GM19395 (cell line): ENCODE measurements around the gene LILRB3.
"Not testable (repeated sequence)": the region's sequence is repeated elsewhere in the genome, so short reads cannot be mapped to it uniquely, and the experiment has no call there.

ENCODE experiments used
- ATAC-seq: cut with Tn5 transposase; IDR thresholded peaks from one replicate; pipeline ENCODE4 v1.9.1; 2021; ENCODE audit warnings: mild to moderate bottlenecking, moderate library complexity; ENCODE audit not compliant: unreplicated experiment

LILRB3 gene

DNA sequence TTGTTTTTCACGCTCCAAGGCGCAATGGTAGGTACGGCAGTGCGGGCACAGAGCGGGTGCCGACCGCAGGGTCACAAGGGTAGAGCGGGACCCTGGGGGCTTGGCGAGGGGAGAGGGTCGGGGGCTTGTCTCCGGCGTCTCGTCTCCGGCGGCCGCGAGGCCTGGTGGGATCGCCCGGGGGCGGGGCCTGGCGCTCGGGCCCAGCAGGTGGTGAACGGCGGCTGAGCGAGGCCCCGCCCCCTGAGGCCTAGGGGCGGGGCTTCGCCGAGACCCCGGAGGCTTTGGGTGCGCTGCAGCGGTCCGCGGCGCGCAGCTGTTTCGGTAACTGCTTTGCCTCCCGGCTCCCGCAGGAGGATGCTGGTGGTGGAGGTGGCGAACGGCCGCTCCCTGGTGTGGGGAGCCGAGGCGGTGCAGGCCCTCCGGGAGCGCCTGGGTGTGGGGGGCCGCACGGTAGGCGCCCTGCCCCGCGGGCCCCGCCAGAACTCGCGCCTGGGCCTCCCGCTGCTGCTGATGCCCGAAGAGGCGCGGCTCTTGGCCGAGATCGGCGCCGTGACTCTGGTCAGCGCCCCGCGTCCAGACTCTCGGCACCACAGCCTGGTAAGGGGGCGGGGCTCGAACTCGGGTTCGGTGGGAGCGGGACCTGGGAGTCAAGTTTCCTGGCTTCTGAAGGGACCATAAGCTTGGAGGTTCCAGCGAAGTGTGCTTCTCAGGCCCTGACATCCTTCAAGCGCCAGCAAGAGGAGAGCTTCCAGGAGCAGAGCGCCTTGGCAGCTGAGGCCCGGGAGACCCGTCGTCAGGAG, 31.6 kb downstream of the LILRB3 start, which contains the start of gene TSEN34:
TSEN34 (plus strand) TSS at position 298 of the 800 bp plus-strand sequence; CDS start at position 355, 57 bp downstream.
- ATAC-seq = peak; percentile 27

DNA sequence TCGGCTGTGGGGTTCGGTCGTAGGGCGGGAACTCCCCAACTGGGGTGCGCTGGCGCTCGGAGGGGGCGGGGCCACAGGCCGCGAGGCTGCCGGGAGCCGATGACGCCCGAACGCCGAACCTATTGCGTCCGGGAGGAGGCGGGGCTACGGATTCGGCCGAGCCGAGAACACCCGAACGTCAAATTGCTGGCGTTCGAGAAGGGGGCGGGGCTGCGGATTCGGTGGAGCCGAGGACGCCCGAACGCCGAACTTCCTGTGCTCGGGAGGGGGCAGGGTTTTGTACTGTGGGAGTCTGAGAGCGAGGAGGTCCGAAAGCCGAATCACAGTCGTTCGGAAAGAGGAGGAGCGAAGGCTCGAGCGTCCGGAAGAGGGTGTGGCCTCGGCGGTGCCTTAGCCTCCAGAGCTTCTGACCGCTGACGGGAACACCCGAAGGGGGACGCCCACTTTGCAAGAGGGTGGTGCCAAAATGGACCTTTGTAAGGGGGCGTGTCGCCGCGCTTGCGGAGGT, 32.2 kb downstream of the LILRB3 start:
- peak; percentile 53 for ATAC-seq

DNA sequence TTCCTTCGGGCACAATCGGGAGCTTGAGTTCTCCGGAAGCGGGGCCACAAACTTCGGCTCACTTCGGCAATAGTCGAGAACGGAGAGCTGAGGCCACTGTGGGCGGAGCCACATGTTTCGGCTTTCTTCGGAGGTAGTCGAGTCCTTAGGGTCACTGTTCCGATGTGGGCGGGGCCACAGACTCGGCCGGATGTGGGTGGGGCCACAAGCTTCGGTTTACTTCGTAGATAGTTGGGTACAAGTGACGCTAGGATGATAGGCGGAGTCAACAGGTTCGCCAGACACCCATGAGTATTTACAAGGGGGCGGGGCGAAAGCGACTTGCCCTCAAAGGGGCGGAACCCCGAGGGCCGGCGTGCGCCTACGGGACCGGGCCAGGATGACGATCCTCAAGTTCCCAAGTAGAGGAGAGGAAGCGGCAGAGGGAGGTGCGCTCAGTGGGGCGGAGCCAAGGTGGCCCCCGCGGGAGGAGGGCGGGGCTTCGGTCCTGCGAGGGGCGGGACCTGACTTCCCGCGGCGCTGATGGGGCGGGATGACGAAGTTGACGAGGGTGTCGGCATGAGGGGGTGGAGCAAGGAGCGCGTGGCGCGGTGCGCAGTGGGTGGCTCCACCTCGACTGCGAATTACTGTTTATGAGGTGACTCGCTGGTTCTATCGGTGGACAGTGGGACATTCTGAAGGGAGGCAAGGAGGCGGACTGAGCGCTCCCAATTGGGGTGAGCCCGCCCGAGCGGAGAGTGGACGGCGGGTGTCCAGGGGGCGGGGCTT, 32.9 kb downstream of the LILRB3 start:
- ATAC-seq = peak; percentile 57

DNA sequence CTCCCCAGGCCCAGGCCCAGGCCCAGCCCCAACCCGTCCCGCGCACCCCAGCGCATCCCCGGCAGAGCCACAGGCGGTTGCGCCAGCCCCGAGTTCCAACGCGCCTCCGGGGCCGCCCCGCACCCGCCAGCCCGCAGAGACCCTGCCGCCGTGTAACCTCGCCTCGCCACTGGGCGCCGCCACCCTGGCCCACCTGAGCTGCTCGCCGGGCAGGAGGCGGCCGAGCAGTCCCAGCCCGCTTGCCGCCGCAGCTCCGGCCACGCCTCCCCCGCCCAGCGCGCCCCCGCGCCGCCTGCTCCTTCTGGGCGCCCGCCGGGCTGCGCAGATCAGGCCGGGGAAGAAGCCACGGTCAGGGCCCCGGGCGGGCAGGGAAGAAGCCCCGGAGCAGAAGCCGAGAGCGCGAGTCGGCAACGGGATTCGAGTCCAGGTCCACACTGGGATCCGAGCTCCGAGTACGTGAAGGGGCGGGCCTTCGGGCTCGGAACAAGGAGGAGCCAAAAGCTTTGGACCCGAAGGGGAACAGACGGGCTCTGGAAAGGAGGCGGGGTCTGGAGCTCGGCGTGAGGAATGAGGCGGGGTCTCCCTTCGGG, 33.6 kb downstream of the LILRB3 start, which contains the start of gene MBOAT7:
MBOAT7 (minus strand) TSS at position 436 of the 590 bp plus-strand sequence. CDS start 1,072 bp downstream, outside the sequence.
- ATAC-seq = peak; percentile 19

DNA sequence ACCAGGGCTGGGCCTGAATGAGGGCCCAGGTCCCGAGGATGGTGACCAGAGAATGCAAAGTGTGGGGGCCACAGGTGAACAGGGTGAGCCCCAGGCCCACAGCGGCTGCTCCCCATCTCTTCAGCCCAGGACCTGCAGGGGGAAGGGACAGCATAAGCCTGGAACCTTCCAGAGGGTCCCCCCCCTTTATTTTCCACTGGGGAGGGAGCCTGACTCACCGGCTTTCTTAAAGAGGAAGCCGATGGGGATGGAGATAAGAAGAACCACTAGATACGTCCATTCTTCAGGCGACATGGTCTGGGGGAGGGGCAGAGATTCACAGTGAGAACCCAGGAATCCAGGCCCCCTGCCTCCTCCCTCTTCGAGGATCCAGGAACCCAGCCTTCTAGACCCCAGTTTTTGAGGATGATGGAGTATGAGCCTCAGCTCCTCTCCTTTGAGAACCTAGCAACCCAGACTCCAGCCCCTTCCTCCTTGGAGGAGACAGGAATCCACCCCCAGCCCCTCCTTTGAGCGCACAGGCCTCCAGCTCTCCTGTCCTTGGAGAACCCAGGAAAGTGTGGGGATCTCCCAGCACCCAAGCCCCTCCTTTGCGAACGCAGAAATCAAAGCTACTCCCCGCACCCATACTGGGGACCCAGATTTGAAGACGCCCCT, 34.5 kb downstream of the LILRB3 start:
- ATAC-seq = no peak

DNA sequence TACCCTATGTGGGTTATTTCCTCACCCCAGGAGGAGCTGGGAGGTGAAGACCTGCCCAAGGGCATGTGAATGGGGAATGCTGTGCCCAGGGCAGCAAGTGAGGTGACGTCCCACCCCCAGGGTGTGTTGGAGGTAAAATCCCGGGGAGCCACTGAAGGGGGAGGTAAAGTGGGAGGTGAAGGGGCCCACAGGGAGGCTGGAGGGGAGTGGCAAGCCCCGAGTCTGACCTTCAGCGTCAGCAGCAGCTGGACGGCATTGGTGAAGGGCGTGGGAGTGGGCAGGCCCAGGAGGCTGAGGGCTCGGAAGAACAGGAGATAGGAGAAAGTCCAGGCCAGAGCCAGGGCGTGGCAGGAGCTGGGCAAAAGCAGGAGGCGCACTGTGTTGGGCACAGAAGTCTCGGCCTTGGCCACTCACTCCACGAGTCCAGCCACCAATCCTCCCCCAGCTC, 35.8 kb downstream of the LILRB3 start:
- no peak for ATAC-seq

DNA sequence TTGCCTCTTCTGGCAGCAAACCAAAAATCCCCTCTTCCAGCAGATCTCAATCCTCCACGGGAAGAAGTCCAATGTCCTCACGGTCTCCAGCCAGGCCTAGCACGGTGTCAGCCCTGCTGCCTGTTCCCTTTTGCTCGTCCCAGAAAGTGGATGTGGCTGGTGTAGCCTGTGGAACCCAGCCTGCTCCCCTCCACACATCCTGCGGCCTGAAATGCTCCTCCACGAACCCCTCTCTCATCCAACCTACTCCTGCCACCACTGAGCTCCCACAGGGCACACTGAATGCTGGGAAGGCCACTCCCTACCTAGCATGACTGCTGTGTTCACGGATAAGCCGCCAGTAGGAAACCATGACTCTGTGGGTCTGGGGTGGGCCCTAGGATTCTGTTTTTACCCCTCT, 36.5 kb downstream of the LILRB3 start:
- no peak for ATAC-seq

DNA sequence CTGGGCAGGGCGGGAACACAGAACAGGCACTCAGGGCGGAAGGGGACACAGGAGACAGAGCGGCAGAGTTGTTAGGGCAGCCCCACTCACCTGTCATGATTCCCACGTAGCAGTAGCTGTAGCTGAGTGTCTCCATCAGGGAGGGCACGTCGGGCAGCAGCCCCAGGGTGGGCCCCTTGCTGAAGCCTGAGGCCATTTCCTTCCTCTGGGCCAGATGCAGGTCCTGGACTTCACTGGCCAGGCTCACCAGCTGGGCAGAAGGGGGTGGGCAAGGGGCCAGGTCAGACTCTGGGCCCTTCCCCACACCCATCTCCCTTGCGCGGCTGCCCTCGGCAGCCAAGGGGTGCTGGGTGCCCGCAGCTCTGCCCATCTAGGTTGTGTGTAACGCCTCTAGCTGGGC, 39.4 kb downstream of the LILRB3 start:
- no peak for ATAC-seq

DNA sequence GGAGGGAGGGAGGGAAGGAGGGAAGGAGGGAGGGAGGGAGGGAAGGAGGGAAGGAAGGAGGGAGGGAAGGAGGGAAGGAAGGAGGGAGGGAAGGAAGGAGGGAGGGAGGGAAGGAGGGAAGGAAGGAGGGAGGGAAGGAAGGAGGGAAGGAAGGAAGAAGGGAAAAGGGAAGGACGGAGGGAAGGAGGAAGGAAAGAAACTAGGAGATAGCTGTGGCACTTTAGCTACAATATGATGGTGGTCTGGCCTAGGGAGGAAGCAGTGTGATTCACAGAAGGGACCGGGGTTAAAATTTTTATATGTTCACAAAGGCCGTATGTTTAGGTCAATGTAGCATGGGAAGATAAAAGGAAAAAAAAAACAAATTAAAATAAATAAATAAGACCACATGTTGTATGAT, 40.9 kb downstream of the LILRB3 start:
- ATAC-seq = not testable (repeated sequence)

DNA sequence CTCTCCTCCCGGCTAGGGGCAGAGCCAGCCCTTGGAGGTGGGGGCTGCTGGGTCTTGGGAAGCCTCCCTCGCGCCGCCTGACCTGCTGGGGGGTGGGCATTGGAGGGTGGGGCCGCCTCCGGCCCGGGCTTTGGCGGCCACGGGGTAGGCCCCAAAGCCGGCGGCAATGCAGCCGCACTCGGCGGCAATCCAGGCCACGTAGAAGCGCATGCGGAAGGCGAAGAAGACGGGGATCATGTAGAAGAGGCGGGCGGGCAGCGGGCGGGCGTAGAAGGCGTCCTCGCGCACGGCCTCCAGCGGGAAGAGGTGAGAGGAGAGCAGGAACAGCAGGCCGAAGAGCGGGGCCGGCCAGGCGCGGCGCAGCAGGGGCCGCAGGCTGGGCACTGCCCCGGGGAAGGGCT, 42.1 kb downstream of the LILRB3 start:
- ATAC-seq = no peak

DNA sequence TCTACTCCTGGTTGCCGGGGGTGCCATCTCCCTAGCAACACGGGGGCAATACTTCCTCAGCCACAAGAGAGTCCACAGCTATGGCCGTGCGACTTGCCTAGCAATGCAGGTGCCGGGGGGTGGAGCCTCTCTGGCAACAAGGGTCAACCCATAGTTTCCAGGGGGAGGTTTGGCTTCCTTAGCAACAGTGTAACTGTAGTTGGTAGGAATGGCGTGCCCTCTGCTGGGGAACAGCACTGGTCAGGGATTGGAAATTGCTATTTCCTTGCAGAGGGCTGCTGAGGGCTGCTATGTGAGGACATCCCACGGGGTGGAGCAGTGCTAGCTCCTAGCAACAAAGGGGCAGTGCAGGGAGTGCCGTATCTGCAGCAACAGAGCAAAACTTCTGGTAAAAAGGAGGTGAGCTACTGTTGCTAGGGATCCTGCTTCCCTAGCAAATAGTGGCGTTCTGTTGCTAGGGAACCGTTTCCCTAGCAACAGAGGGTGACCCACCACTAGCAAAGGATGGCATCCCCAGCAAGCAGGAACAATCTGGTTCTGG, 42.8 kb downstream of the LILRB3 start:
- ATAC-seq = no peak

DNA sequence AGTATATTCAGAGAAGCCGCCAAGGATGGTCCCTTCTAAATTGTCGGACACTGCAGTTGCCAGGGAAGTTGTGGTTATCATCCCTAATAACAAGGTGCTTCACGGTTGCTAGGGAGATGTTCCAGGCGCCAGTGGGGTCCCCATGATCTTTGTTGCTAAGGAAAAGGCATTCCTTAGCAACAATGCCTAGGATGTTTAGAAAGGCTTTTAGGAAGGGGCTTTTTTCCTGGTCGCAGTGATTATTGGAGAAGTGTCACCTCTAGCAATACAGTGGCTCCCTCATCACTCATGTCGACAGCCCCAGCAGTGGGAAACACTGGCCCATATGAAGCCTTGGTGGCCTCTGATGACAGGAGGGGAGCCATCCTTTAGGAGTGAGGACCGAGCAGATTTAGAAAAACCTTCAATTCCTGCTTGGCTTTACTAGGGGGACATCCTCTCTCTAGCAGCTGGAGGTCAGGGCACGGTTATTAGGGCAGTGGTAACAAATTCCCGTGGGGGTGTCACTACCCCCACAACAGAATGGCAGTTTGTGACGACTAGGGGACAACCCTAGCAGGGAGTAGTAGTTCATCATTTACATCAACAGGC, 43.5 kb downstream of the LILRB3 start:
- ATAC-seq = no peak

DNA sequence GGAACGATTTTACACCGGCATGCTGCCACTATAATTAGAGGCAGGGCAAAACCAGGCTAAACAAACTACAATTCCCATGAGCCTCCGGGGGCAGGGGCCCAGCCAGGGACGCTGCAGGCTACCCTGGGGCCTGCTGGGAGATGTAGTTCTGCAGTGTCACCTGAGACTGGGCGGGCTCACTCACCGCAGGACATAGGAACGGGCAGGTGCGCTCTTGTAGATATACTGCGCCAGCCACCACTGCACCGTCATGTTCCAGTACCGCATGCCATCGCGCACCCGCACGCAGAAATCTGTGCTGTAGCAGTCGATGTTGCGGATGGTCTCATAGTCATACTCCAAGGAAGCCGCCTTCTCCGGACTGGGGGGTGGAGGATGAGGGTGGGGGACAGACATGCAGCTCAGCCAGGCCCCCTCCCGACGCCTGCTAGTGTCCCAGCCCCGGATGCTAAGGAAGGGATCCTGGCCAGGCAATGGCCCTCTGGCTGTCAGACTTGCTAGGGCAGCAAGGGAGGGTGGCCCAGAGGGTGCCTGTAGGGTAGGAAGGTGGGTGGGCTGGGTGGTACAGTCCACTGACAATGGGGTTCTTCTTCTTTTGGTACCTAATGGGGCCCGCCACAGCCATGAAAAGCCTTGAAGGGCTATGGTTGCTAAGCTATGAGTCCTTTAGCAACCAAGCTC, 44.1 kb downstream of the LILRB3 start:
- ATAC-seq = no peak

DNA sequence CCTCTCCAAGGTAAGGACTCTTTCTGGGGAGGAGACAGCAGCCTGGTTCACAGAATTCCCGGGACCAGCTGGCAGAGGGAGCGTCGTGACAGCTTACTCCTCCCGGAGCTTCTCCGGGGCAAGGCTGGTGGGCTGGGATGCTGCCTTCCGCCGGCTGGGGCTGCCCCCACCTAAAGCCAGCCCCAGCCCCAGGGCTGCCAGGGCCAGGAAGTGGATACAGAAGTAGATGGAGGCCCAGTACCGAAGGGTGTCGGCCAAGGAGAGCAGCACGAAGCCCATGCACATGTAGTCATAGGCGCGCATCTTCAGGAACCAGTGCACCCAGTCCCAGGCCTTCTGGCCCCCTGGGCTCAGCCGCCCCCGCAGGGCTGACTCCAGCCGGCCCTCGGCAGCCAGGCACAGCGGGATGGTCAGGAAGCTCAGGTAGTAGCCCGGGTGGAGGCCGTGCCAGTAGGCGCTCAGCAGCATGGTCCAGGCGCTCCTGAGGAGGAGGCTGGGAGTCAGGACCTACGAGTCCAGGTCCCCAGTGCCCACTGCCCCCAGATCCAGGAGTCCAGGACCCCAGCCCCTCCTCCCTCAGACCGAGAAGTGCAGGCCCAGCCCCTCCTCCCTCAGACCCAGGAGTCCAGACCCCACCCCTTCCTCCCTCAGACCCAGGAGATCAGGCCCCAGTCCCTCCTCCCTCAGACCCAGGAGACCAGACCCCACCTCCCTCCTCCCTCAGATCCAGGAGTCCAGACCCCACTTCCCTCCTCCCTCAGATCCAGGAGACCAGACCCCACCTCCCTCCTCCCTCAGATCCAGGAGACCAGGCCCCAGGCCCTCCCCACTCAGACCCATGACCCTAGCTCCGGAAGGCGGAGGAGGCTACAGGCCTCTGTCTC, 48.6 kb downstream of the LILRB3 start:
- ATAC-seq = no peak

DNA sequence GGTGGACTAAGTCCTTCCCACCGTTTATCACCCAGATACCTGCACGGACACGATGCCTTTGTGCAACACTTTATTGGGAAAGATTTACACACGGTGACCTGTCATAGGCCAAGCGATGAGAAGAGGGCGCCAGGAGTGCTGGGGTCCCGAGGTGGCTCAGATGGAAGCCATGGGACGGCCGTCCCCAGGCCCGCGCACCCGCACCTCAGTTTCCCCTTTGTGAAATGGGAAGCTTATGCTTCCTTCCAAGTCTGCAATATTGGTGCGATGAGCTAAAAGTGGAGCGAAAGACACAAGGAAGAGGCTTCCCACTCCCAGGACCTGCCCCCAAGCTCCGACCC, 49.5 kb downstream of the LILRB3 start:
- ATAC-seq = no peak

DNA sequence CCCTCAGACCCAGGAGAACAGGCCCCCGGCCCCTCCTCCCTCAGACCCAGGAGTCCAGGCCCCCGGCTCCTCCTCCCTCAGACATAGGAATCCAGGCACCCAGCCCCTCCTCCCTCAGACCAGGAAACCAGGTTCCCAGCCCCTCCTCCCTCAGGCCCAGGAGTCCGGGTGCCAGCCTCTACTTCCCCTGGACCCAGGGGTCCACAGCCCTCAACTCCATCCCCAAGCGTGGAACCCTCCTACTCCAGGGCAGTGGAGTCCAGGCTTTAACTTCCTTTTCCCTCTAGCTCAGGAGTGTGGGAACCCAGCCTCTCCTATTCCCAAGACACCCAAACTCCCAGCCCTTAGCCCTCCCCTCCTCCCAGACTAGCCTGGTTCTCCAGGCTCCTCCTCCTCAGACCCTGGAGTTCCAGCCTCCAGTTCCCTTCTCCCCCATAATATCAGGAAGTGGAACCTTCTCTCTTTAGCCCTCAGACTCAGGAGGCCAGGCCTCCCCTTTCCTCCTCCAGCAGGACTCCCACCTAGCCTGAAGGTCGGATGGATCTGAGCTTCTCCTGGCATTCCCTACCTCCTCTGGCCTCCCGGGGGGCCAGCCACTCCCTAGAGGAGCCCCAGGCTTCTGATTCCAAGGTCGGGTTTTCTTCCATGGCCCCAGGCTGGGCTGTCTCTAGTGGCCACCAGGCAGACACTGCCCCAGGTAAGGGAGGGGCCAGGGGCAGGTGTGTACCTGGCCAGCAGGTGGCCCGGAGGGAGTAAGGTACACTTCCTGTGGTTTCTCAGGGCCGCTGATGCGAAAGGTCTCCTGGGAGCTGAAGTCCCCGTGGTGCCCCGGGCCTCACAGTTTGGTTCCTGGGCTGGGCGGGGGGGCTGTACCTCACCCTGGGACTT, 50.1 kb downstream of the LILRB3 start, which contains the start of gene TMC4:
TMC4 (minus strand) TSS at position 690 of the 888 bp plus-strand sequence; CDS start at position 647, 43 bp downstream.
- ATAC-seq = no peak

DNA sequence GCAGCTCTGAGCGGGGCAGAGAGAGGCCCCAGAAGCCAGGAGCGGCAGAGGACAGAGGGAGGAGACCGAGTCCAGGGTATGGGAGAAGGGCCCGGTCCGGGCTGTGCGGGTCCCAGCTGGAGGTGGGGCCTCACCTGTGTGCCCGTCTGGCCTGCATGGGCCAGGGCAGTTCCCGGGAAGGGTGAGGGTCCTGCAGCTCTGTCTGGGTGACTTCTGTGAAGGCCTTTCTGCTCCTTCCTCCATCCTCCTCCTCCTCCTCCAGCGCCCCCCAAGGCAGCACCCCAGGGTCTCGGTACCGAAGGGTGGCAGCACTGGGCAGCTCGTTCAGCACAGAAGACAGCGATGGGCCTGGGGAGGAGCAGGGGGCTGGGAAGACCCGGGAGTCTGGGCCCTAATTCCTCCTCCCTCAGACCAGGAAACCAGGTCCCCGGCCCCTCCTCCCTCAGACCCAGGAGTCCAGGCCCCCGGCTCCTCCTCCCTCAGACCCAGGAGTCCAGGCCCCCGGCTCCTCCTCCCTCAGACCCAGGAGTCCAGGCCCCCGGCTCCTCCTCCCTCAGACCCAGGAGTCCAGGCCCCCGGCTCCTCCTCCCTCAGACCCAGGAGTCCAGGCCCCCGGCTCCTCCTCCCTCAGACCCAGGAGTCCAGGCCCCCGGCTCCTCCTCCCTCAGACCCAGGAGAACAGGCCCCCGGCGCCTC, 50.9 kb downstream of the LILRB3 start:
- ATAC-seq = not testable (repeated sequence)
